HFF-Myc (cell line): Measurements from ENCODE around the gene ANKRD12.

Source experiments
- DNase-seq: peaks from one replicate; pipeline ENCODE4 v3.0.0-alpha.2; 2011; ENCODE audit warnings: low read depth; ENCODE audit errors: extremely low read depth
- H3K4me3 ChIP-seq: replicated peaks from 2 replicates; pipeline ENCODE4 v1.5.1; 2011; ENCODE audit warnings: low read depth, mild to moderate bottlenecking, control low read depth, low read length
- CTCF ChIP-seq: IDR thresholded peaks from 2 replicates; pipeline ENCODE4 v1.5.1; 2012; ENCODE audit warnings: mild to moderate bottlenecking, low read depth, low read length, control low read depth; ENCODE audit errors: missing control alignments

The ANKRD12 gene

GRCh38 chr18:9106800-9107584 lies 29.6 kb upstream of the ANKRD12 start:
- TF ChIP-seq CTCF, result no peak
- peak overlapping the region; percentile 8 for H3K4me3 ChIP-seq
- DNase-seq, result no peak

- H3K4me3 ChIP-seq, result no peak overlapping the region
- no peak for TF ChIP-seq CTCF
- DNase-seq, result no peak
Measured at GRCh38 chr18:9108911-9109310, 27.7 kb upstream of the ANKRD12 start.

- DNase-seq, result no peak
- no peak overlapping the region for H3K4me3 ChIP-seq
- TF ChIP-seq CTCF, result no peak
Measured at GRCh38 chr18:9109523-9109922, 27.1 kb upstream of the ANKRD12 start.

GRCh38 chr18:9113468-9114149 lies 23.0 kb upstream of the ANKRD12 start:
- TF ChIP-seq CTCF, result no peak
- H3K4me3 ChIP-seq, result no peak overlapping the region
- DNase-seq, result no peak

GRCh38 chr18:9115984-9116383 lies 20.6 kb upstream of the ANKRD12 start:
- no peak for TF ChIP-seq CTCF
- no peak overlapping the region for H3K4me3 ChIP-seq
- DNase-seq, result no peak

- TF ChIP-seq CTCF, result no peak
- DNase-seq, result no peak
- H3K4me3 ChIP-seq, result no peak overlapping the region
Measured at GRCh38 chr18:9117980-9118841, 18.4 kb upstream of the ANKRD12 start.
